Measurements from ENCODE around the gene BIRC5.
"Not testable (repeated sequence)": the region's sequence is repeated elsewhere in the genome, so short reads cannot be mapped to it uniquely, and the experiment has no call there.

BIRC5 gene

GRCh38 chr17:78214016-78214705 lies at the start of gene BIRC5:
TSS of gene BIRC5 (plus strand) at chr17:78214253. CDS start at chr17:78214317, 64 bp downstream.
- DNase-seq (ENCODE audit: low read depth in 2 of 2), result peak; percentile 73 to 83

- no peak for DNase-seq (ENCODE audit: low read depth in 2 of 2)
These were observed 49.1 kb upstream of the BIRC5 start for GRCh38 chr17:78164748-78165607.

- no peak for DNase-seq (ENCODE audit: low read depth in 2 of 2)
These were observed 47.6 kb upstream of the BIRC5 start for GRCh38 chr17:78166416-78166815.

- DNase-seq (ENCODE audit: low read depth in 2 of 2), result peak; percentile 72 to 78
These were observed 45.7 kb upstream of the BIRC5 start, which contains the start of gene SYNGR2 for GRCh38 chr17:78168242-78168902. TSS of gene SYNGR2 (plus strand) at chr17:78168581. CDS start at chr17:78168617, 36 bp downstream.

- DNase-seq (ENCODE audit: low read depth in 2 of 2), result no peak
These were observed 44.9 kb upstream of the BIRC5 start for GRCh38 chr17:78168903-78169793.

- DNase-seq (ENCODE audit: low read depth in 2 of 2), result no peak
These were observed 43.1 kb upstream of the BIRC5 start for GRCh38 chr17:78170692-78171590.

GRCh38 chr17:78171591-78172248 lies 42.3 kb upstream of the BIRC5 start:
- DNase-seq (ENCODE audit: low read depth in 2 of 2), result not testable (repeated sequence)

DNA sequence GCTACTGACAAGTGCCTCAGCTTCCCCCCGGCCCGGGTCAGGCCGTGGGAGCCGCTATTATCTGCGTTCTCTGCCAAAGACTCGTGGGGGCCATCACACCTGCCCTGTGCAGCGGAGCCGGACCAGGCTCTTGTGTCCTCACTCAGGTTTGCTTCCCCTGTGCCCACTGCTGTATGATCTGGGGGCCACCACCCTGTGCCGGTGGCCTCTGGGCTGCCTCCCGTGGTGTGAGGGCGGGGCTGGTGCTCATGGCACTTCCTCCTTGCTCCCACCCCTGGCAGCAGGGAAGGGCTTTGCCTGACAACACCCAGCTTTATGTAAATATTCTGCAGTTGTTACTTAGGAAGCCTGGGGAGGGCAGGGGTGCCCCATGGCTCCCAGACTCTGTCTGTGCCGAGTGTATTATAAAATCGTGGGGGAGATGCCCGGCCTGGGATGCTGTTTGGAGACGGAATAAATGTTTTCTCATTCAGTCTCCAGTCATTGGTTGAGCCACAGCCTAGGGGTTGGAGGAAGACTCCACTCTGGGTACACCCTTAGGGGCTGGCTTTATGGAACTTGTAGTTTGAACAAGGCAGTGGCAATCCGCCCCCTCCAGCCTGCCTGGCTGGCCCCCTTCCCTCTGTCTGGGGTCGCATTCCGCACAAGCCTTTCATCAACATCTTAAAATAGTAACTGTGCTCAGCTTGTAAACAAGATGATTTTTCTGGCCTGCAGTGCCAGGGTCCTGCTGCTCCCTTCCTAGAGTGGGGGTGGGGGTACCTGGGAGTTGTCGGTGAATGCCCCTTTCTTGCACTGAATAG lies 41.6 kb upstream of the BIRC5 start:
- DNase-seq (ENCODE audit: low read depth in 2 of 2), result no peak

DNA sequence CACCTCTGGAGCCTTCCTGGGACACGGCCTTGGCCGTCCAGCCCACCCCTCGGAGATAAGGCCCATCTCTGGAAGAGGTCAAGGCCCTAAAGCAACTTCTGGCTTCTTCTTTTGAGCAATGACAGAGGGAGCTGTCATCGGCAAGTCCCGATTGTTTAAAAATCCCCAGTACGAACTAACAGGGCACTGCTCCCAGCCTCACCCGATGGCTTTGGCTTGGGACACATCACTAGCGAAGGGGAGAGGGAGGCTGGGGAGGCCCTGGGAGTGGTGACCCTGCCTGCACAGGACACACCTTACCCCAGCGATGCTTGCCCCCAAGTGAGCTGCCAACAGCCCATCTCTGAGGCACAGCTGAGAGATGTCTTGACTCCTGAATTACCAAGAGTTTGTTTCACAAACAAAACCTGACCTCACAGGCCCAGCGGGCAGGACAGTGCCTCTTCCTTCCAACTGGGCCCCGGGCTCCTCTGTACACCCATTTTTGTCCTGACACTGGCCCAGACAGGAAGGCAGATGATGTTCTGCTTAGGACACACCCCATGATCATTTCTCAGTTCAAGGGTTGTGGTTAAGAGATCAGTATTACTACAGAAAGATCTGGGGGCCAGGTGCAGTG lies 40.8 kb upstream of the BIRC5 start:
- no peak for DNase-seq (ENCODE audit: low read depth in 2 of 2)

GRCh38 chr17:78174346-78174869 lies 39.6 kb upstream of the BIRC5 start:
- DNase-seq (ENCODE audit: low read depth in 2 of 2), result no peak

- no peak for DNase-seq (ENCODE audit: low read depth in 2 of 2)
These were observed 39.0 kb upstream of the BIRC5 start for GRCh38 chr17:78174870-78175642.

GRCh38 chr17:78175643-78175981 lies 38.4 kb upstream of the BIRC5 start:
- DNase-seq (ENCODE audit: low read depth in 2 of 2), result no peak

DNA sequence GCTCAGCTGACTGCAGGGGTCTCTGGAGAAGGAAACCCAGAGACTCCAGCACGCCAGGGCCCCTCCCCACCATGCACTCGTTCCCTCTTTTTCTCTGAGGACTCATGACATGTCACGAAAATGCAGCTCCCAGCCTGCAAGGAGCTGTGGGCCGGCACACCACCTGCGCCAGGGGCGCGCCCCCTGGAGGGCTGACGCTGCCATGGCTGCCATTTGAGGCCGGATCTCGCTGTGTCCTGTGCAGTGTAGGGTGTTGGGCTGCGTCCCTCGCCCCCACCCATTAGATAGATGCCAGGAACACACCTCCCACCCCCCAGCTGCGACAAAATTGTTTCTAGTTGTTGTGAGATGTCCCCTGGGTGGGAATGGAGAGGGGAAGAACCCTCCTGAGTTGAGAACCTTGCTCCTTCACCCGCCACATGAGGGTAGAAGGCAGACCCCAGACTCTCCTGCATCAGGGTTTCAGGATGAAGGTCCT lies 37.5 kb upstream of the BIRC5 start:
- peak; percentile 59 to 61 for DNase-seq (ENCODE audit: low read depth in 2 of 2)

- no peak for DNase-seq (ENCODE audit: low read depth in 2 of 2)
These were observed 34.7 kb upstream of the BIRC5 start for GRCh38 chr17:78179372-78179771.

DNA sequence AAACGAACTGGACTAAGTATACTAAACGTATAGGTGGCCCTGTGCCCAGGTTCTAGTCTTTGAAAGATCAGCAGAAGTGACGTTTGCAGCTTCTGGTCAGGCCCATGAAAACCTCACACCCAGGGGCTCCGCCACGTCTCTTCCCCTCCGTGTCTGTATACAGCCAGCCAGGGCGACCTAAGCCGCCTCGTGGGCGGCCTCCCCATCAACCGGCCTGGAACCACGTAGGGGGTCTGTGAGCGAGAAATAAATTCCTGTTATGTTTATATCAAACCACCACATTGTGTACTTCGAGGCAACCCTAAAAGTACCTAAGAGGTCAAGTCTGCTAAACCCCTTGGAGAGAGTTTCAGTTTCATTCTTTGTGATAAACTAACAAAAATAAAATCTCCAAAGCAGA lies 34.0 kb upstream of the BIRC5 start:
- DNase-seq (ENCODE audit: low read depth in 2 of 2), result no peak

DNA sequence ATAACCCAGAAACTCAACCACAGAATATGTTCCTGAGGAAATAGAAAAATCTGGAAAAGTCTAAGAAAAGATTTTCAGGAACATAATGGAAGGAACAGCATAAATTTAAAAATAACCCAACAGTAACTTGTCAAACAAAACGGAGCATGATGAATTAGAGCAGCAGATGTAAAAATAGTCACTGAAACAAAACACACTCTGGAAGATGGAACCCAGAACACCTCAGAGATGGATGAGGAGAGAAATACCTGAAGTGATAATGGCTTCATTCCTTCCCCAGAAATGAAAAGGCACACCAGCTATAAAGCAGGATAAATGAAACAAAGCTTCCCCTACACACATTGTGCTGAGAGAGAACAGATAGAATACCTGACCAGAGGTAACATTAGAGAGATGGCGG lies 33.5 kb upstream of the BIRC5 start:
- DNase-seq (ENCODE audit: low read depth in 2 of 2), result no peak

GRCh38 chr17:78182504-78182903 lies 31.5 kb upstream of the BIRC5 start:
- DNase-seq (ENCODE audit: low read depth in 2 of 2), result no peak

Data from stimulated activated CD8-positive, alpha-beta memory T cell treated with anti-CD3 and anti-CD28 coated beads, Interleukin-2, amount 100 ng/mL, for 1 hour (primary cell).